ENCODE results near the gene SPINT2.
"Not testable (repeated sequence)": the region's sequence is repeated elsewhere in the genome, so short reads cannot be mapped to it uniquely, and the experiment has no call there.

The SPINT2 gene

DNA sequence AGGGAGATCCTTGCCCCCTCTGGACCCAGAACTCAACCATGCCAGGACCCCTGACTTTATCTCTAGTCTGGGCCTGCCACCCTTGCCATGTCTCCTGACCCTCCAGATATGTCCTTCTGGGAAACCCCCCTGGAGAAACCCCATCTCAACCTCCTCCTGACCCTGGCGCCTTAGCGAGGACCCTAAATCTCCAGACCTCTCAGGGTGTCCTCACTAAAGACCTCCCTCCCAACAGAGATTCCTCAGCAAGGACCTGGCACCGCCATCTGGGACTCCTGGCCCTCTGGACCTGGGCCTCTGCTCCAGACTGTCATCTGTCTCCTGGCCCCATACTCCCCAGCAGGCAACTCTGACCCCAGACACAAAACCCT lies 56.6 kb downstream of the SPINT2 start:
- DNase-seq (ENCODE audit: low read depth) = no peak

DNA sequence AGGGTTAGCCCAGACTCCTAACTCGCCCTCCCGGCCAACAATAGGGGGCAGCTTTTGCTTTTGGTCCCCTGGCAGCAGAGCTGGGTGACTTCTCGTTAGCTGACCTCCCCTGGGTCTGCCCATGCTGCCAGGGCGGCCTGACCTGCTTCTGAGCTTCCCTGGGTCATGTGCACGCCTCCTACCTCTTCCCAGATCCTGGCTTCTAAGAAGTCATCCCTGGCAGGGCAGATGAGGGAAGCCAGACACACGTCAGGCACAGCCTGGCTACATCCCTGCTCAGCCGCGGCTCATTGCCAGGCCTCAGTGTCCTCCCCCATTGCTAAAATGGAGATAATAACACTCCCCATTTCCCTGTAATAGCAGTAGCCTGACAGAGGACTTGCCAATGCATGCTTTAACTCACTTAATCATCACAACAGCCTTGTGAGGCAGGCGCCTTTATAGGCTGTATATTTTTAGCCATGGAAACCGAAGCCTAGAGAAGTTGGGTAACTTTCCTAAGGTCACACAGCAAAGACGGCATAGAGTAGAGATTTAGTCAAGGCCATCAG lies 57.3 kb downstream of the SPINT2 start:
- no peak for DNase-seq (ENCODE audit: low read depth)

DNA sequence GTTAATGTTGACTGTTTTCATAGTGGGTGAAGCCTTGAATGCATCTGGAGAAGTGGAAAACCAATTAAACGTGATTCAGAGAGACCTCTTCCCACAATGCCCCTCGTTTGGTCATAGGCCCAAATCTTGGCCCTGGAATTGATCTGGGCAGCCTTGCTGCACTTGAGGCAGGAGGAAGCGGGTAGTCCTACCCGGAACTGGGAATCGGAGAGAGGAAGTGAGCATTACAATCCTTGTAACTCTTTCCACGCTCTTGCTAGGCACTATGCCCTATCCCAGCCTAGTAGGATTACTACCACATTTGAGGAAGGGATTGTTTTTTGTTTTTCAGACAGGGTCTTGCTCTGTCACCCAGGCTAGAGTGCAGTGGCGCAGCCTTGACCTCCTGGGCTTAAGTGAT lies 58.9 kb downstream of the SPINT2 start:
- no peak for DNase-seq (ENCODE audit: low read depth)

DNA sequence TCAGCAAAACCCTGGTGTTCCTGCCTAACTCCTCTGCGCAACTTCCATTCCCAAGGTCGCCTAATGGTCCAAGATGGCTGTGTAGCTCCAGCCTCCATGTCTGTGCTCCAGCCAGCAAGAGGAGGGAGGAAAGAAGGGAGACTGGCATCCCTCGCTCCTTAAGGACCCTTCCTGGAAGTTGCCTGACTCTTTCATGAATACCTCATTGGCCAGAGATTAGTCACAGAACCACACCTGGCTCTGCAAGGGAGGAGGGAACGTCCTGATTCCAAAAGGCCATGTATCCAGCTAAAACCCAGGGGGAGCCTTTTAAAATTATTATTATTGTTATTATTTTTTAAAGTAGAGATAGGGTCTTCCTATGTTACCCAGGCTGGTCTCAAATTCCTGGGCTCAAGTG lies 60.1 kb downstream of the SPINT2 start:
- DNase-seq (ENCODE audit: low read depth) = no peak

DNA sequence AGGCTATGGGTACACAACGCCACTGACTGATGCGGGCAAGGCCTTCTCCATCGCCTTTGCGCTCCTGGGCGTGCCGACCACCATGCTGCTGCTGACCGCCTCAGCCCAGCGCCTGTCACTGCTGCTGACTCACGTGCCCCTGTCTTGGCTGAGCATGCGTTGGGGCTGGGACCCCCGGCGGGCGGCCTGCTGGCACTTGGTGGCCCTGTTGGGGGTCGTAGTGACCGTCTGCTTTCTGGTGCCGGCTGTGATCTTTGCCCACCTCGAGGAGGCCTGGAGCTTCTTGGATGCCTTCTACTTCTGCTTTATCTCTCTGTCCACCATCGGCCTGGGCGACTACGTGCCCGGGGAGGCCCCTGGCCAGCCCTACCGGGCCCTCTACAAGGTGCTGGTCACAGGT lies 62.2 kb downstream of the SPINT2 start:
- DNase-seq (ENCODE audit: low read depth) = no peak

DNA sequence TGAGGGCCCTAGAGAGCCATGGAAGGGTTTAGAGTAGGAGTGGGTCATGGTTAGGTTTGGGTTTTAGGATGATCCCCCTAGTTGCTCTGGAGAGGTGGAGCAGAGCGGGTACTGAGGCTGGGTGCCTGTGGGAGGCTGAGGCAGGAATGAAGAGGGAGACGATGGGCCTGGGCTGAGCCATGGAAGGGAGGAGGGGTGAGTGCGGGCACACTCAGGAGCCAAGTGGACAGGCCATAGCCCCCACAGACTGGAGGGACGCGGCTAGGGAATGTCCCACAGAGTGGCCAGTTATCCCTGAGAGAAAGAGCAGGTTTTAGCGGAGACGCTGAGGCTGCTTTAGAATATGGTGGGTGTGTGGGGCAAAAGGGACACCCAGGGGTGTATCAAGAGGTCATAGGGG lies 65.3 kb downstream of the SPINT2 start:
- no peak for DNase-seq (ENCODE audit: low read depth)

DNA sequence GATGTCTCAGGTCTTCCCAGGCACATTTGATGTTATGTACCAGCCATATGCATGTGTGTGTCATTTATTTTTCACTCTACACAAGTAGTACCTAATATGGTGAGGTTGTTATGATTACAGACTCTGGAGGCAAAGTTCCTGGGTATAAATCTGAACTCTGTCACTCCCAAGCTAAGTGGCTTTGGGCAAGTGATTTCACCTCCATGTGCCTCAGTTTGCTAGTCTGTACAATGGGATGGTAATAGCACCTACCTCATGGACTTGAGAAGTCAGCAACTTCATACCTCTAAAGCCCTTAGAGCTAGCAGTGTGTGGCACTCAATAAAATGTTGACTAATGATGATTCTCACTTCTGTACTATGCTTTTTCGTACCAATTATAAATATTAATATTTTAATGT lies 67.4 kb downstream of the SPINT2 start:
- no peak for DNase-seq (ENCODE audit: low read depth)

DNA sequence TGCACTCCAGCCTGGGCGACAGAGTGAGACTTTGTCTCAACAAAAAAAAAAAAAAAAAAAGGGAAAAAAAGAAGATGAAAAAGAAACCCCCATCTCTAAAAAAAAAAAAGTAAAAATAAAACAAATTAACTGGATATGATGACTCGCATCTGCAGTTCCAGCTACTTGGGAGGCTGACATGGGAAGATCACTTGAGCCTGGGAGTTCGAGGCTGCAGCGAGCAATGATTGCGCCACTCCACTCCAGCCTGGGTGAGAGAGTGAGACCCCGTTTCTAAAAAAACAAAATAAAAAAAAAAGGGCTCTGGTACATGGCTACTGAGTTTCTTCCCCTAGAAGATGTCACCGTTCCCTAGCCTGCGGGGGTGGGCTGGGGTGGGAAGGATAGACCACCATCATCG lies 68.9 kb downstream of the SPINT2 start:
- no peak for DNase-seq (ENCODE audit: low read depth)

DNA sequence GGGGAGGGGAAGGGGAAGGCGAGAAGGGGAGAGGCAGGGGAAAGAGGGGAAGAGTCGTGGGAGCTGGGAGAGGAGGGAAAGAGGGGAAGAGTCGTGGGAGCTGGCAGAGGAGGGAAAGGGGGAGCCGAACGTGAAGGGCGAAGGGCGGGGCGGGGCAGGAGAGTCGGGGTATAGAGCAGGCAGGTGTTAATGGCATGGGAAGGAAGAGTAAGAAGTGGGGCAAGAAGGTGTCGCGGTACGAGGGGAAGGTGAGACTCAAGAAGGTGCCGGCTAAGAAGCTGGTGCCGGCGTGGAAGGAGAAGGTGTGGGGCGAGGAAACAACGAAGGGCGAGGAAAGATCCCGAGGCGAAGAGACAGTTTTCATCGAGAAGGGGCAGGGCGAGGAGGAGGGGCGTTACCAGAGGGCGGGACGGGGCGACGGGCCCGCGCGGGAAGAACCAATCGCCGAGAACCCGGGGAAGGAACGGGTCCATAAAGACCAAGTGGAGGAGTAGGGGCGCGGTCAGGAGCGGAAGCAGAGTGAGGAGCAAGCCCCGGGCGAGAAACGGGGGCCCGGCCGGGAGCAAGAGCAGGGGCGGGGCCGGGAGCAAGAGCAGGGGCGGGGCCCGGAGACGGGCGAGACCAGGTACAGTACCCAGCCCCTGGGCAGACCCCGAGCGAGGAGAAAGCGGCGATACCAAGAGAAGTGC lies 71.7 kb downstream of the SPINT2 start:
- DNase-seq (ENCODE audit: low read depth) = peak; percentile 92

DNA sequence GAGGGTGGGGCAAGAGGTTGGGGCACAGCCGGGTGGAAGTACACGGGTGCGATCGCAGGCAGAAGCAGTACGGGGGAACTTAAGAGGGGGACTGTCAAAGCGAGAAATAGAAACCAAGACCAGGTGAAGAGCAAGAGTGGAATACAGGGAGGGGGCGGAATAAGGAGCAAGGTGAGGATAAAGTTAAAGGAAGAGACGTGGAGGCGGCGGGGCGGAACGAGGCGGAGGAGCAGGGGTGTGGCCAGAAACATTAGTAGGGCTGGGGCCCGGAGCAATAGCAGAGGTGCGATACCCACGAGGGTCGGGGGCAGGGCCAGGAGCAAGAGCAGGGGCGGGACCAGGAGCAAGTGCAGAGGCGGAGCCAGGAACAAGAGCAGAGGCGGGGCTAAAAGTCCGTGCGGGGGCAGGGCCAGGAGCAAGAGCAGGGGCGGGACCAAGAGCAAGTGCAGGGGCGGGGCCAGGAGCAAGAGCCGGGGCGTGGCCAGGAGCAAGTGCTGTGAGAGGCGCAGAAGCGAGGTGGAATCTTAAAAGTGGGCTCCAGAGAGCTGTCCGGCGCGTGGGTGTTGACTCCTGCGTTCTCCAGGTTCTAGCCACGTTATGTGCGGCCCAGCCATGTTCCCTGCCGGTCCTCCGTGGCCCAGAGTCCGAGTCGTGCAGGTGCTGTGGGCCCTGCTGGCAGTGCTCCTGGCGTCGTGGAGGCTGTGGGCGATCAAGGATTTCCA lies 72.4 kb downstream of the SPINT2 start:
- peak; percentile 94 for DNase-seq (ENCODE audit: low read depth)

DNA sequence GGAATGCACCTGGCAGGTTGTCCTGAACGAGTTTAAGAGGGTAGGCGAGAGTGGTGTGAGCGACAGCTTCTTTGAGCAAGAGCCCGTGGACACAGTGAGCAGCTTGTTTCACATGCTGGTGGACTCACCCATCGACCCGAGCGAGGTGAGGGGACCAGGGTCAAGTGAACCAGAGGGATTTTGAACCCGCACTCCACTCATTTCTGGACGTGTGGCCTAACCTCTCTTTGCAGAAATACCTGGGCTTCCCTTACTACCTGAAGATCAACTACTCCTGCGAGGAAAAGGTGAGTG lies 72.9 kb downstream of the SPINT2 start:
- DNase-seq (ENCODE audit: low read depth) = no peak

DNA sequence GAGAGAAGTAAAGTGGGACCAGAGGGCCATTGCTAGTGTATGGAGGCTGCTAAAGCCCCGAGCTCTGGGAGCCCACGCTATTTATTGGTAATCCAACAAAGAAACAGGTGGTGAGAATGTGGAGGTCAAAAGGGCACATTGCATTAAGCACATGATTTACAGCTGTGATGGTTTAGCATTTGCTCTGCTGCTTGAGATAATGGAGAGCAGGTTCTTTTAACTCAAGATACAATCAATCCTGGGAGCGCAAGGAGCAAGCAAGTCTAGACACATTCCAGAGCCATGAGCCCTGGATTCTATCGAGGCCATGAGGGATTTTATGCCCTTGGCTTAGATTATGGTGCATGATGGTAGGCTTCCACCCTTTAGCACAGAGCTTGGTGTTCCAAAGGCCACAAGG lies 74.6 kb downstream of the SPINT2 start:
- not testable (repeated sequence) for DNase-seq (ENCODE audit: low read depth)

DNA sequence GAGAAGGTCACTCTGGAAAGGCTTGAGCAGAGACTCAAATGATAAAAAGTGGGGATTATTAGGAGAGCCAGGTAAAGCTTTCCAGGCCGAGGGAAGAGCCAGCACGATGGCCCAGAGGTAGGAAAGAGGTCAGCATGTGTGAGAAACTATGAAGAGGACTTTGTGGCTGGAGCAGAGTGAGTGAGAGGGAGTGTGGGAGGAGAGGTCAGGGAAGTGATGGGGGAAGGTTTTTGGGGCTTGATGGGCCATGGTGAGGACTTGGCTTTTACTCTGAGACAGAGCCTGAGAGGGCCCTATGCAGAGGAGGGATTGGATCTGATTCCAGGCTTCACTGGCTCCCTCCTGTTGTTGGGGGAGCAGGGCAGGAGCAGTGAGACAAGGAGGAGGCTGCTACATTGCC lies 76.6 kb downstream of the SPINT2 start:
- no peak for DNase-seq (ENCODE audit: low read depth)
